IMR-90 (cell line): ENCODE results near the gene CELF5. TPM values are rescaled to one million over a fixed set of nuclear protein-coding genes. Genes with fewer than 3 reads are reported as not detected.

ENCODE experiments used
- ATAC-seq: fragments of 200-7000 bp; cut with Tn5 transposase; 2 replicates; pipeline ENCODE4 v1.9.1; 2020; ENCODE audit warnings: low read depth, mild to moderate bottlenecking, moderate library complexity
- BruUV-seq: library from RNA; stranded (reverse); fragments of 400-500 nt; replicated peaks from 2 replicates; lab custom pipeline; 2021; lab: Mats Ljungman, UMichigan
- CTCF ChIA-PET: fragments of 300-600 bp; formaldehyde crosslinking; extraction: SDS; loops from one replicate; lab custom pipeline; 2021; ENCODE audit warnings: antibody characterized with exemption; lab: Yijun Ruan, JAX
- POLR2A ChIA-PET: fragments of 300-600 bp; sonication (Branson Sonifier 250); formaldehyde crosslinking; loops from one replicate; lab custom pipeline; 2022; ENCODE audit warnings: antibody characterized with exemption; ENCODE audit not compliant: unreplicated experiment; lab: Charles Lee
- DNase-seq: peaks from one replicate; pipeline ENCODE4 v3.0.0; 2013
- H2AFZ ChIP-seq: replicated peaks from 2 replicates; pipeline ENCODE3; 2013; ENCODE audit warnings: low read length, mild to moderate bottlenecking; ENCODE audit not compliant: poor library complexity
- H2AK5ac ChIP-seq: 2 replicates; pipeline ENCODE4 v1.6.1; 2013; ENCODE audit warnings: low read depth, low read length, inconsistent platforms
- H2AK9ac ChIP-seq: replicated peaks from 2 replicates; pipeline ENCODE3; 2013; ENCODE audit warnings: mild to moderate bottlenecking, low read depth, low read length, moderate library complexity; ENCODE audit not compliant: poor library complexity
- H2BK120ac ChIP-seq: 2 replicates; pipeline ENCODE4 v1.6.1; 2013; ENCODE audit warnings: low read depth, low read length, inconsistent platforms
- H2BK15ac ChIP-seq: 3 replicates; pipeline ENCODE4 v1.6.1; 2013; ENCODE audit warnings: low read depth, low read length, inconsistent platforms
- H2BK20ac ChIP-seq: 2 replicates; pipeline ENCODE4 v1.6.1; 2013; ENCODE audit warnings: low read depth, mild to moderate bottlenecking, inconsistent platforms, low read length, moderate library complexity
- H2BK5ac ChIP-seq: 2 replicates; pipeline ENCODE4 v1.6.1; 2013; ENCODE audit warnings: mild to moderate bottlenecking, low read depth, low read length, inconsistent platforms; ENCODE audit not compliant: poor library complexity, severe bottlenecking
- H3K14ac ChIP-seq: replicated peaks from 2 replicates; pipeline ENCODE4 v1.6.1; 2013; ENCODE audit warnings: low read depth, low read length, inconsistent platforms
- H3K18ac ChIP-seq: 2 replicates; pipeline ENCODE4 v1.6.1; 2013; ENCODE audit warnings: low read depth, low read length, control low read depth
- H3K23ac ChIP-seq: 2 replicates; pipeline ENCODE4 v1.6.1; 2013; ENCODE audit warnings: low read depth, low read length, inconsistent platforms
- H3K27ac ChIP-seq: 2 replicates; pipeline ENCODE4 v1.5.1; 2013; ENCODE audit warnings: mild to moderate bottlenecking, control low read depth, low read length; ENCODE audit not compliant: insufficient read depth
- H3K27me3 ChIP-seq: 2 replicates; pipeline ENCODE4 v1.6.1; 2013; ENCODE audit warnings: low read length; ENCODE audit not compliant: control insufficient read depth, insufficient read depth
- H3K36me3 ChIP-seq: 2 replicates; pipeline ENCODE4 v1.6.1; 2013; ENCODE audit warnings: low read length, mixed read lengths; ENCODE audit not compliant: control insufficient read depth, insufficient read depth
- H3K4ac ChIP-seq: 2 replicates; pipeline ENCODE4 v1.6.1; 2013; ENCODE audit warnings: low read depth, low read length, inconsistent platforms
- H3K4me1 ChIP-seq: 2 replicates; pipeline ENCODE4 v1.6.1; 2013; ENCODE audit warnings: low read length, mixed read lengths; ENCODE audit not compliant: control insufficient read depth, insufficient read depth
- H3K4me2 ChIP-seq: 2 replicates; pipeline ENCODE4 v1.6.1; 2013; ENCODE audit warnings: low read depth, mild to moderate bottlenecking, control low read depth, low read length, moderate library complexity
- H3K4me3 ChIP-seq: 2 replicates; pipeline ENCODE4 v1.5.1; 2013; ENCODE audit warnings: low read depth, mild to moderate bottlenecking, control low read depth, low read length, moderate library complexity; ENCODE audit not compliant: insufficient read depth
- H3K56ac ChIP-seq: 2 replicates; pipeline ENCODE4 v1.6.1; 2013; ENCODE audit warnings: low read length, inconsistent platforms; ENCODE audit not compliant: insufficient read depth; ENCODE audit errors: extremely low read depth
- H3K79me1 ChIP-seq, 2 experiments: 2 replicates each; pipeline ENCODE4 v1.6.1; 2013; ENCODE audit warnings: low read length in 2 of 2, inconsistent platforms in 1 of 2, low read depth in 1 of 2
- H3K9ac ChIP-seq: 2 replicates; pipeline ENCODE4 v1.6.1; 2013; ENCODE audit warnings: low read depth, low read length, control low read depth
- H3K9me1 ChIP-seq: 2 replicates; pipeline ENCODE4 v1.6.1; 2013; ENCODE audit warnings: low read length, inconsistent platforms; ENCODE audit not compliant: insufficient read depth
- H3K9me3 ChIP-seq: 2 replicates; pipeline ENCODE4 v1.6.1; 2013; ENCODE audit warnings: low read length; ENCODE audit not compliant: control insufficient read depth, insufficient read depth
- H4K20me1 ChIP-seq: 2 replicates; pipeline ENCODE4 v1.6.1; 2013; ENCODE audit warnings: low read length, inconsistent platforms; ENCODE audit not compliant: insufficient read depth
- H4K5ac ChIP-seq: 2 replicates; pipeline ENCODE4 v1.6.1; 2013; ENCODE audit warnings: mild to moderate bottlenecking, low read depth, low read length, control low read depth
- H4K8ac ChIP-seq, 2 experiments: 2 replicates each; pipeline ENCODE4 v1.6.1; 2013; ENCODE audit warnings: low read depth in 2 of 2, low read length in 2 of 2, control low read depth in 1 of 2, inconsistent platforms in 1 of 2
- H4K91ac ChIP-seq: 2 replicates; pipeline ENCODE4 v1.6.1; 2013; ENCODE audit warnings: low read depth, low read length, inconsistent platforms; ENCODE audit not compliant: insufficient read depth
- CEBPB ChIP-seq: IDR thresholded peaks from 2 replicates; pipeline ENCODE4 v1.6.1; 2012; ENCODE audit warnings: low read depth, low read length, improper control_type of control experiment
- CHD1 ChIP-seq: IDR thresholded peaks from 2 replicates; pipeline ENCODE4 v1.6.1; 2012; ENCODE audit warnings: low read depth, low read length, improper control_type of control experiment
- FOS ChIP-seq: fragments of 150-350 bp; IDR thresholded peaks from 2 replicates; pipeline ENCODE4 v1.6.1; 2016; ENCODE audit warnings: low read depth, low read length
- RAD21 ChIP-seq: IDR thresholded peaks from 2 replicates; pipeline ENCODE4 v1.6.1; 2012; ENCODE audit warnings: low read length, improper control_type of control experiment
- RCOR1 ChIP-seq: IDR thresholded peaks from 2 replicates; pipeline ENCODE4 v1.6.1; 2012; ENCODE audit warnings: mild to moderate bottlenecking, low read length, improper control_type of control experiment; ENCODE audit not compliant: insufficient replicate concordance
- RFX5 ChIP-seq: IDR thresholded peaks from 2 replicates; pipeline ENCODE4 v1.8.0; 2012; ENCODE audit warnings: low read depth, mild to moderate bottlenecking, low read length, moderate library complexity
- SMC3 ChIP-seq: fragments of 150-350 bp; IDR thresholded peaks from 2 replicates; pipeline ENCODE4 v1.6.1; 2016; ENCODE audit warnings: low read depth, mild to moderate bottlenecking, antibody characterized with exemption, low read length, moderate library complexity
- WGBS, 2 experiments: methylation state at CpG; one replicate each; pipeline versions ENCODE4 v1.1.5 to v1.1.7; 2013; ENCODE audit warnings: missing lambda C conversion rate in 2 of 2; ENCODE audit not compliant: insufficient read length in 1 of 2; ENCODE audit errors: extremely low coverage in 2 of 2; 5-methylcytosine and 5-hydroxymethylcytosine counted together
- dilution Hi-C: fragments of 300-500 bp; cut with HindIII; formaldehyde crosslinking; loops from one replicate; pipeline ENCODE4 v1.14.3; 2018; ENCODE audit warnings: low sequenced_read_pairs; ENCODE audit not compliant: unreplicated experiment
- in situ Hi-C: fragments of 300-500 bp; cut with MboI; formaldehyde crosslinking; loops from 3 replicates; pipeline ENCODE4 v1.14.3; 2019; ENCODE audit warnings: low sequenced_read_pairs, inconsistent platforms, mixed read lengths
- intact Hi-C: fragments of 100-400 bp; cut with micrococcal nuclease; formaldehyde crosslinking; loops from 2 replicates; pipeline ENCODE4 v1.10.0; 2022
- polyA plus RNA-seq, 3 experiments: library from polyadenylated mRNA; depleted of rRNA; stranded (reverse); fragments of >200 nt; gene quantifications; 2 replicates each; pipeline ENCODE4 v1.2.3, GENCODE V29; 2012; ENCODE audit warnings: low replicate concordance in 1 of 3
- total RNA-seq: library from RNA; depleted of rRNA; stranded (reverse); fragments of >200 nt; gene quantifications from 2 replicates; pipeline ENCODE4 v1.2.3, GENCODE V29; 2012
- TF ChIP-seq, protein P1 (sequence below): fragments of 150-350 bp; IDR thresholded peaks from 2 replicates; pipeline ENCODE4 v1.6.1; 2017; ENCODE audit warnings: mild to moderate bottlenecking, antibody characterized with exemption, low read length, low read depth

The CELF5 gene
- total and polyA plus RNA-seq, 2 of the 4 experiments (the other 2 are of a cell fraction) = 0.02 TPM; not detected in 1

DNA sequence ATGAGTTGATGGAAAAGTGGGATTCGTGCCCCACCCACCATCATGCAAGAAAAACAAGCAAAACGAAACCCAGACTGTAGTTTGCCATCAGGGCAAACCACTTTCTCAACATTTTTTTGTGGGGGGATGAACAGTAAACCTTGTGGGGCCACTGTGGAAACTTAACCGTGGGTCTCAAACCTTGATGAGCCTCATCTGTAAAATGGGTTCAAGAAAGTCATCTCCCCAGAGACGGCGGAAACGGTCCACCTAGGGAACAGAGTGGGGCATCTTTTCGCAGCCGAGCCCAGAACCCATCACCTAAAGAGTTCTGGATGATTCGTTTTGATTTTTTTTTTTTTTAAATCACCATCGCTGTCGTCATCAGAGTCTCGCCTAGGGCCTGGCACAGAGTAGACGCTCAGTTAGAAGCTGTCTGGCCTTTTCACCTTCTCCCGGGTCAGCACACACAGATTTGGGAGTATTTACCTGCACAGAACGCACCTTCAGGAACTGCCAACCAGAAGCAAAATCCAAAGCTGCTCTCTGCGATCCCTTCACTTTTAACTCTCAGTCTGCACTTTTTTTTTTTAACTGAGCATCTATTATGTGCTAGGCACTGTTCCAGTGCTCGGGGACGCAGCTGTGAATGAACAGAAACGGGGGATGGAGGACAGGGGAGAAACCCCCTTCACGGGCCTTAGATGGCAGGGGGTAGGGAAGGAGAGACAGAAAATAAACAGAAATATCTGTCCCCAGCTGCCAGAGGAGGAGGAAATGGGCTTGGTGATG lies 69.8 kb downstream of the CELF5 start:
- WGBS, 2 experiments = 64% methylated on average over 13 of the region's 20 CpGs; no CpG with 5 or more reads in 1 of the 2 experiments
- ATAC-seq (no peak), DNase-seq (no peak)
- H4K5ac ChIP-seq = no peak overlapping the region
- H2AK9ac ChIP-seq = peak overlapping the region; percentile 50
- no peak overlapping the region for H3K14ac ChIP-seq
- no TSS peak for BruUV-seq
- no peak overlapping the region for H2BK5ac ChIP-seq
- H3K9me3 ChIP-seq = peaks cover 3% of the 10 kb centered on the region; the same call in 1 of the 2 replicates
- H3K4me3 ChIP-seq = no peak overlapping the region
- H3K4me1 ChIP-seq = no peaks in the 10 kb centered on the region
- in situ Hi-C loops = no loop called here
- H4K20me1 ChIP-seq = no peaks in the 10 kb centered on the region
- H2BK120ac ChIP-seq = no peak overlapping the region
- no peak overlapping the region for H3K56ac ChIP-seq
- H3K9me1 ChIP-seq = no peaks in the 10 kb centered on the region
- H4K8ac ChIP-seq = no peak overlapping the region
- no peak overlapping the region for H3K9ac ChIP-seq
- peak overlapping the region; percentile 56 for H2AFZ ChIP-seq
- no peak overlapping the region for H4K91ac ChIP-seq
- H3K18ac ChIP-seq = no peak overlapping the region
- H3K27ac ChIP-seq = no peak overlapping the region
- H3K36me3 ChIP-seq = no peaks in the 10 kb centered on the region
- intact Hi-C loops = no loop called here
- H3K79me1 ChIP-seq = no peaks in the 10 kb centered on the region
- no peak for TF ChIP-seq RCOR1
- no peak for TF ChIP-seq CEBPB
- TF ChIP-seq SMC3 = no peak
- TF ChIP-seq RAD21 = no peak
- TF ChIP-seq FOS = no peak
- TF ChIP-seq CHD1 = no peak
- TF ChIP-seq RFX5 = no peak
- TF ChIP-seq, protein P1, sequence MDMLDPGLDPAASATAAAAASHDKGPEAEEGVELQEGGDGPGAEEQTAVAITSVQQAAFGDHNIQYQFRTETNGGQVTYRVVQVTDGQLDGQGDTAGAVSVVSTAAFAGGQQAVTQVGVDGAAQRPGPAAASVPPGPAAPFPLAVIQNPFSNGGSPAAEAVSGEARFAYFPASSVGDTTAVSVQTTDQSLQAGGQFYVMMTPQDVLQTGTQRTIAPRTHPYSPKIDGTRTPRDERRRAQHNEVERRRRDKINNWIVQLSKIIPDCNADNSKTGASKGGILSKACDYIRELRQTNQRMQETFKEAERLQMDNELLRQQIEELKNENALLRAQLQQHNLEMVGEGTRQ = no peak
- POLR2A ChIA-PET = no interaction called here
- peaks cover 47% of the 10 kb centered on the region for H3K27me3 ChIP-seq
- no peak overlapping the region for H3K4me2 ChIP-seq
- dilution Hi-C loops = no loop called here
- H3K23ac ChIP-seq = no peak overlapping the region
- H3K4ac ChIP-seq = no peak overlapping the region
- H2BK20ac ChIP-seq = no peak overlapping the region
- no peak overlapping the region for H2BK15ac ChIP-seq
- no peak overlapping the region for H2AK5ac ChIP-seq
- CTCF ChIA-PET = interaction anchor here (1.0 kb wide), 1 partner anchor 11 kb away, joined by 3 read pairs; no protein-coding TSS in a partner anchor
